Upper lobe of left lung (tissue), 4 donors: ENCODE measurements around the gene TNRC6C.

ENCODE experiments used
- CTCF ChIP-seq, 6 experiments: fragments of 450-650 bp in 4 of 6; fragments of 200-600 bp in 2 of 6; sonication (generic) in 2 of 6; IDR thresholded peaks; one replicate each; pipeline ENCODE4 v1.5.1; 2016 to 2019; ENCODE audit warnings: antibody characterized with exemption in 6 of 6
- EP300 ChIP-seq, 4 donors: sonication (generic); formaldehyde crosslinking; IDR thresholded peaks; one replicate each; pipeline ENCODE4 v1.5.1; 2017; ENCODE audit warnings: antibody characterized with exemption in 4 of 4, control low read depth in 2 of 4
- POLR2A ChIP-seq, 4 donors: fragments of 450-650 bp; IDR thresholded peaks; one replicate each; pipeline ENCODE4 v1.5.1; 2016 to 2017; ENCODE audit warnings: antibody characterized with exemption in 4 of 4, mild to moderate bottlenecking in 2 of 4
- POLR2AphosphoS5 ChIP-seq, 2 donors: sonication (generic); formaldehyde crosslinking; IDR thresholded peaks; one replicate each; pipeline ENCODE4 v1.5.1; 2017; ENCODE audit warnings: antibody characterized with exemption in 2 of 2

GRCh38 chr17:78049609-78050008 is 91.1 kb downstream of the TNRC6C start:
- TF ChIP-seq EP300 (IDR thresholded peaks at IDR 0.05) = no peak
- no peak for TF ChIP-seq POLR2A (IDR thresholded peaks at IDR 0.05)
- TF ChIP-seq CTCF (IDR thresholded peaks at IDR 0.05) = no peak
- TF ChIP-seq POLR2AphosphoS5 (IDR thresholded peaks at IDR 0.05) = no peak
